HG03039 (cell line): ENCODE measurements around the gene ABTB2.

ENCODE experiments used
- ATAC-seq: cut with Tn5 transposase; IDR thresholded peaks from one replicate; pipeline ENCODE4 v1.9.1; 2021; ENCODE audit warnings: mild to moderate bottlenecking, moderate library complexity; ENCODE audit not compliant: unreplicated experiment

The ABTB2 gene

DNA sequence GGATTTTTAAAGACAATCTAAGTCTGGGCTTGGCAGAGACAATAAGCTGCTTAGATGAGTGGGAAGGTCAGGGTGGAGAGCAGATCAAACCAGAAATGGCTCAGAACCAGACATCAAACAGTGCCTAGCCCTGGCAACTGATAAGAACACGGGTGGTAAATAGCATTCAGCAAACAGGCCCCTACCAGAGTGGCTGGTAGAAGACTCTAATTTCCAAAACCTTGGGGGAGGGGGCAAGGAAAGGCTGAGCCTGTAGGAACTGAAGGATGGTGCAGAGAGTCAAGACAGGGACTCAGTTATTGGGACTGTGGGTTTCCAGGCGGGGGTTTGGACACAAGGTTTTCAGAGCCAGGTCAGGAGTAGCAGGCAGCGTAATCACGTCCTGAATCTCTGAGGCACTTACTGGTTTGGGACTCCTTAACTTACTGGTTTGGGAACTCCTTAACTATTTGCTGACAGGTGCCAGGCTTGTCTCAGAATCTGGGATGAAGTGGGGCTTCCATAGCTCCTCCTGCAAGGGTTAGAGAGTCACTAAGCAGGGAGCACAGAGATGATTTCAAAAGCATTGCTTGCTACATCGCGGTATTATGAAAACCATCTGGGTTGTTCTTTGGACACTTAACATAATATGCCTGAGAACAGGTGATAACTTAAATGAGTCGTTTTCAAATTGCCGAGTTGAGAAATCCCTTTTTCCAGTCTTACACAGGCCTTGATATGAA, 5.7 kb upstream of the ABTB2 start:
- ATAC-seq, result no peak

DNA sequence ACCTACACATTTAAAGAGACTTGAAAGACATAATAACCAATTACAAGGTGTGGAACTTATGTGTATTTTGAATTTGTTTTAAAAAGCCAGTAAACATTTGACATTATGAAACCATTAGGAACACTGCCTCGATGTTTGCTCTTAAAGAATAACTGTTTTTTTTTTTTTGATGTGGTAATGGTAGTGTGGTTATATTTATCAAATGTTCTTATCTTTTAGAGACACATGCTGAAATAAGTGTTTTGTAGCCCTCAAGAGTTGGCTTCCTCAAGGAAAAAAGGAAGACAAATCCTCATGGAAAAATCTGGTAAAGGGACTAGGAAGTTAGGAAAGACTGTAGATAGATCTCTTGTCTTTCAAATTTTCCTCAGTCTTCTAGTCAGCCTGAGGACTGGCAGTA, 2.2 kb upstream of the ABTB2 start:
- ATAC-seq, result no peak

DNA sequence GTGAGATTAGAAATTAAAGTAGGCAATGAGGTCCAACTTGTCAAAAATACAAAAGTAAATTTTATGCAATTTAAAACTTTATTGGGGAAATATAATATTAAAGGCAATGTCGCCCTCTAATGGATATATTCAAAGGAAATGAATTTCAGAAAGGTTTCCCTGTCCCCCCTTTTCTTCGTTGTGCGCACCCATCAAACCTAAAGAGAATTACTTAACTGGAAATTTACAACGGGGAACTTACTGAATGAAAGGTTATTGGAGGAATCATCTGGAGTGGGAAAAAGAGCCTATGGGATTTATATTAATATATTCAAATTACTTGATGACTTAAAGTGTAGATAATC, 1.7 kb upstream of the ABTB2 start:
- ATAC-seq, result no peak

DNA sequence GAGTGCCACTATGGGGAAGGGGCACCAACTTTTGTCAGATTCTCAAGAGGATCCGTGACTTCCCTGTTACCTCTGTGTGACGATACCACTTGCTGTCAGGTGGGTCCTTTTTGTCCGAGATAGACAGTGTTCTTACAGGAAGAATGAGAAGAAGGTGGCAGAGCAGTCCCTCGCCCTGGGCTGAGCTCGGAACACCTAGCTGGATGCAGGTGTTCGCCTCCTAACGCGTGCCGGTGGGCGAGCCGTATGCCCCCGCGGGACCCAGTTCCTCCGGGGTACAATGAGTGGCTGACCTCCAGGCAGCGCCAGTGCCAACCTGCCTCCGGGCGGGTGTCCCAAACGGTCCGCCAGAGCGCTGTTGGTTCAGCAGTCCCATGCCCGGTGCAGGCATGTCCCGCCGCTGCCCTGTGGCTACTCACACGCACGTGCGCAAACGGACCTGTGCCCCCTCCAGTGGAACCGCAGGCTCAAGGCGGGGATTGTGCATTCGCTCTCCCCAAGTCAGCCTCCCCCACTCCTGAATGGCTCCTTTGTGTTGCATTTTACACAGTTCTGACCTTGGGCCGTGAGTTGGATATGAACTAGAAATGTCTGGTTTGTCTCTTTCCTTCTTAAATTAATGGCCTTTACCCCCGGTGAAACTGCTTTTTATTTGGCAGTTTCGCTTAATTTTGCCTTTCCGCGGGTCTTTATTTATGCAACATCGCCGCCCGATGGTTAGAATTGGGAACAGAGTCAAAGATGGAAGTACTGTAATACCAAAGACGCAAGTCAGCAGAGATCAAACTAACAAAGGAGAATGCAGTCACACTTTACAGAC, 1.1 kb upstream of the ABTB2 start:
- ATAC-seq, result no peak

DNA sequence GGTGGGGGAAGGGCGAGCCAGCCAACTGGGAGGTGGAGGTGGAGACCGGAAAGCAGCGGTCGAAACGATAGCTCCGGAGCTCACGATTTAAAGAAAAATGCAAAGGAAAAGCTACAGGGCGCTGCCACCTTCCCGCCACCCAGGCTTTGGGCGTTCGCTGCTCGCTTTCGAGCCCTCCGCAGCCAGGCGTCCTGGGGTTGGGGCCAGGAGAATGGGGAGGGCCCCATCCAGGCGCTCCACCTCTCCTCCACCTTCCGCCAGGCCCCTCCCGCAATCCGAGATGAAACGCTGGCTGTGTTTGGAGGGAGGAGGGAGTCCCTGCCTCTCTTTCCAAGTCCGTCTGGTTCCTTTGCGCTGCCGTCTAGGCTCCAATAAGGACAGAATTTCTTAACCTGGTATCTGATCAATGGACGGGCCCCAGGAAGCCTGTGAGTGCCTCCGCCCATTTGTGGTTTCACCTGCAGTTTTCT, 483 bp upstream of the ABTB2 start:
- no peak for ATAC-seq

DNA sequence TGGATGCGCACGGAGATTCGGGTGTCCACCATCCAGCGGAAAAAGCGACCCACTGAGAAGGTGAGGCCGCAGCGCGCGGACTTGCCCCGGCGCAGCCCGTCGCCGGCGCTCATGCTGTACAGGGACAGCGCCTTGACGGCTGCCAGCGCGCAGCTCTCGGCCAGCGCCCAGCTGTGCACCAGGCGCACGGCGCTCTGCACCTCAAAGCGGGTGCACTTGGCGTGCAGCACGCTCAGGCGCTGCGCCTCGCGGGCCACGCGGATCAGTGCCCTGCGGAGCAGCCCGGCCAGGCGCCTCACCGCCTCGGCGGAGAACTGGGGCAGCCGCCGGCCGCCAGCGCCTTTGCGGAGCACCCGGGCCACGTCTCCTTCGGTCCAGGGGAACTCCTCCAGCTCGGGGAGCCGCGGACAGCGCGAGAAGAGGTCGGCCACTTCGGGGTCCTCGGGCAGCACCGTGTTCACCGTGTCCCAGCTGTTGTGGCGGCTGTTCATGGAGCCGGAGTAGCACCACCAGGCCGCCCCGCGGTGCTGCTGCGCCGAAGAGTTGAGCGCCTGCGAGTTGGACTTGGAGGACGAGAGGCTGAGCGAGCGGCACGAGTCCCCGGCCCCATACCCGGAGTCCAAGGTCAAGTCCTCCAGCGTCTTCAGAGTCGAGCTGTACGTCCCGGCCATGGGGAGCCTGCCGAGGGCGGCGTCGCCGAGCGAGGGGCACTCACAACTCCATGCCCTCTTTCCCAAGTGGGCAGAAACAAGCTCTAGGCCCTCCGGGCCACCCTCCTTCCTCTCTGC, 703 bp downstream of the ABTB2 start:
- ATAC-seq, result peak; percentile 14

DNA sequence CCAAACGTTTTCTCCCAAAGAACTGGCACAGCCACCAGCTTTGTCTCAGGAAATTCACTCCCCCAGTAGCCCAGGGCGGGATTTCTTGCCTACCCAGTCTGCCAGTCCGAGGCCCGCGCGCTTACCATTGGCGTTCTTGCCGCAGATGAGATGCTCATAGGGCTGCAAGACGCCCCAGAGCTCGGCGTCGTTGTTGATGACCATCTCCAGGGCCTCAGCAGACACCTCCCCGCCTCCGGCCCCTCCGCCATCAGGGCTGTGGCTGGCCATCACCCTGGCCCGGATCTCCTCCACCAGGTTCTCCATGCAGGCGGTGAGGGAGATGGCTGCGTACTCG, 1.3 kb downstream of the ABTB2 start:
- no peak for ATAC-seq

DNA sequence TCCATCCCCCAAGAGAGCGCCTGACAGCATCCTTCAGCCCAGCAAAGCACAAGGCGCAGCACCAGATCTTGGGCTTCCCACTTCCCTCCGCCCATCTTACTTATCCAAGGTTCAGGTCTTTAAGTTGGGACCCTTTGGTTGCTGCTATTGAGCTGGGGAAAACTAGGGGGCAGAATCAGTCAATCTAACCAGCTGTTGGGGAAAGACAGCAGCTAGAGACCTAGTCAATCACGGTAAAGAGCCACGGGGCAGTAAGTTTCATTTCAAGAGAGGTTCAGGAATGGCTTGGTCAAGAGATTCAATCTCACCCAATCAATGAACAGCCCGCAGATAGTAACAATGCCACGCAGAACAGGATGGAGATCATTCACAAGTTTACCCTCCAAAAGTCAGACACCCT, 1.7 kb downstream of the ABTB2 start:
- ATAC-seq, result no peak

DNA sequence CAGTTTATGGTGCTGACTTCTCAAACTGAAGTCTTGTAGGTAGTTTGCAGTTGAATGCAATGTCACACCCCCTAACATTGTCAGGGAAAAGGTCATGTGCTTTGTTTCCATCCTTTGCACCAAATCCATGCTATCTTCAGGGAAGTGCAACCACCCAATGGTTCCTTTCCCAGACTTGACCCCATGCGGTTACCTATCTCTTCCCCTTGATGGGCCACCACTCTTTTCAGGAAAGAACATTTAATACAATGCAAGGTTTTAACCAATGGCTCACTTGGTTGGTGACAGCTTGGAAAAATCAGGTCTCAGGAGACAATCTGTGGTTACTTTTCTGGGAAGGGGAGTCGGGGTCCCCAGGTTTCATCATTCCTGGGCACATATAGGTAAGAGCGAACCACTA, 2.1 kb downstream of the ABTB2 start:
- ATAC-seq, result no peak

DNA sequence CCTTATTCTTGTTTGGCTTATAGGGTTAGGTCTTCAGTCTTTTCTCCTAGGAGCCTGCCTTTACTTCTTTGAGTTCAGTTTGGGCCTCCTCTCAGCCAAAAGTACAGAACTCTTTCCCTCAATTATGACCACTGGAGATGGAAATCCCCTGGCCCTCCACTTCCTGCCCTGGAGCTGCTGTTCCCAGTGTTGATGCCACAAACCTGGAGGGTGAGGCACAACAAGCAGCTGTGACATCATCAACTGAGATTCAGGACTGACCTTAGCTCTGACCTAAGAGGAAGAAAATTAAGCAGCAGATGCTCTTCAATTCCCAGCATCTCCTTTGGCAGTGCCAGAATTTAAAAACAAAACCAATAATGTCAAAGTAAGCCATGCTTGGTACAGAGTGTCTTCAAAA, 3.0 kb downstream of the ABTB2 start:
- no peak for ATAC-seq

DNA sequence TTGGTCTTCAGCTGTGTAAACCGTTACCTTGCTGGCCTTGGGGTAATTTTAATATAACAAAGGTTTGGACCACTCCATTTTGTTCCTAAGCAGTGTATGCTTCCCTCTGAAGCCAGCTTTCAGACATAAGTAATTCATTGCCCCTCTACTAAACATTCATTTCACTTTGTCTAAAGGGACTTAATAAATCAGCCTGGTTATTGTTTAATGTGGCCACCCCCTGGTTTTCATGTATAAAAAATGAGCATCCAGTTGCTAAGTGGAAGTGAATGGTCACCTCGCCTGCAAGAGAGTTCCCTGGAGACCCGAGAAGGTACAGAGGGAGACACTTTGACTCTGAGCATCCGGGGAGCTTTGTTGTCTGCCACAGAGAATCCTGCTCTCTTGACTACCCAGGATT, 3.9 kb downstream of the ABTB2 start:
- no peak for ATAC-seq

DNA sequence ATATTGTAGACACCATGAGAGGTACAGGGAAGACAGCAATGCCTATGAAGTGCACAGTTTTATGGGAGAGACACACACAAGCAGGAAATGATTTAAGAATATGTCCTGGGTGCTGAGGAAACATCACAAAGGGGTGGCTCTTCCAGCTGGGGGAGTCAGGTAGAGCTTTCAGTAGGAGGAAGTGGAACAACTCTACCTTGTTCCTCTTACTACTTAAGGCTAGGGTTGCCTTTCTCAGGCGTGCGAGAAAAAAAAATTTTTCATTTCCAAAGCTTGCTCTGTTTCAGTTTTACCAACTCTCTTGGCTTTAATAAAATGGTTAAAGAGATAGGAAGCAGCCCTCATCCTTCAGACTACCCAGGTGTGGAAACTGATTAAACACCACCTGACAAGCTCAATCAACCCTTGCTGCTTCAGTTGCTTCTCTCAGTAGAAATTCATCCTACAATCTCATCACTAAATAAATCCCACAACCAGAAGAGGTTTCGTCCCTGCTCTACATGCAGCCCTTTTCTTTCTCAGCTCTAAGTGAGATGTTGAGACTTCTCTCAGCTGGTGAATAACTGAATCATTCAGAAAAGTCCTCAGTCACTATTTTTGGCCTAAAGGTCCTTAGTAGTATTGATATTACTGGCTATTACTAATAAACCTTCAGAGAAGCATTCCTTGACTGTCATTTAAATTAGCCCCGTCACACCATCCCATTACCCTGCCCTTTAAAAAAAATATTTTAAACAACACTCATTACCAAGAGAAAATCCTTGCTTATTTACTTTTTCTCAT, 5.9 kb downstream of the ABTB2 start:
- ATAC-seq, result peak; percentile 39

DNA sequence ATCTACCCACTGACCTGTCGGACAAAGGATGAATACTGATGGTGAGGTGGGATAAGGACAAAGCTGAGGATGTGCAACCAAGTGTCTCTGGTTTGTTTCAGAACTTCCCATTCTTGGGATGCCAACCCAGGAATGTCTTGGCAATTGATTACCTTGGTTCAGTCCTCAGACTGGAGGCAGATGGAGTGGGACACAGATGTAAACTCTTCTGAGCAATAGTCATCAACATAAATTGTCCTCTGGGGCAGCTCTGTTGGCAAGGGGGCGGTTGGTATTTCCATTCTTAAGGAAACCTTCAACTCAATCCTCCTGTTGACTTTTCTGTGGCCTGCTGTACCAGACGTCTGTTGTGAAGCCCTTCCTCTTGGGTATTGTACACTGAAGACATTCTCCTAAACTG, 6.8 kb downstream of the ABTB2 start:
- no peak for ATAC-seq

DNA sequence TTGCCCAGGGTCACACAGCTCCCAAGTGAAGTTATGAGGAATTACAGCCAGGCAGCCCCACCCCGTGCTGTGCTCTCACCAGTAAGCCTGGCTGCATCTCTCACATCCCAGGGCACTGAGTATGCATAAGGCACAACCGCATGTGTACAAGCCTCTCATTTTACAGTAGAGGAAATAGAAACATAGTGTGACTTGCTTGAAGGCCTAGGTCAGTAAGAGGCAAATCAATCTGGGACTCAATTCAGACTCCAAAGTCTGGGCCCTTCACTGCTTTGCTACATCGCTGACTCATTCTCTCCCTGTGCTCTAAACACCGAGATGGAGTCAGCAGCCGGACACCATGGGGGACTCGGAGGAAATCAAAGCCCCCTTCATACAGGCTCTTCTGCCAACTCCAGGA, 7.9 kb downstream of the ABTB2 start:
- no peak for ATAC-seq

DNA sequence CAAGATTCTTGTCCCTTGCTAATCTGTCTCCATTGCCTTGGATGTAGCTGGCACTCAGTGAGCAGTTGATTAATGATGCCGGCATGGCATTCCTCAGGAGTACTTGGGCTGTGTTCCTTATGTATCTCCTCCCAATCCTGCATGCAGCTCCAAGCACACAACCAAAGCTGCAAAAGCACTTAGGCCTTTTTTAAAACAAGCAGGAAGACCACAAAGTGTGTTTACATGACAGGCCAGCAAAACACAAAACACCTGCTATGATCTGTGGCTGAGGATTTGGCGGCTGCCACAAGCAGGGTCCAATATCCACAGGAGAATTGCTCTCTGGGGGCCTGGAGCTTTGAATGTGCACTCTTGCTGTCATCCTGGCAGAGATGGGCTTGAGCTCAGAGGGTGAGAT, 8.9 kb downstream of the ABTB2 start:
- ATAC-seq, result no peak

DNA sequence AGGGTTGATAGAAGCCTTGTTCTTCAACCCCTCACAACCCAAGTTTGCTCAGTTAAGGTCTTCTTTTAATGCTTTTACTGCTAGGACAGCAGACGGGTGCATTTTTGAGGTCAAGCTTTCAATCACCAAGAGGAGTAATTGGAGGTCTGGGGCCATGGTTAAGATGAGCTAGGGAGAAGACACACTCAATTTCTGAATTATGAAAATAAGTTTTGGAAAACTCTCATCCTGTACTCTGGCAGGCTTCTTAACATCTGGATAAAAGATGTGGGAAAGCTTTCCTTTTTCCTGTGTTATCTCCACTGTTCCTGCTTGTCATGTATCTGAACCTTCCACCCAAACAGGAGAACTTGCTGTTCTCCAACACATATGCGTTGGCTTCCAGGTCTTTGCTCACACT, 9.7 kb downstream of the ABTB2 start:
- ATAC-seq, result no peak

DNA sequence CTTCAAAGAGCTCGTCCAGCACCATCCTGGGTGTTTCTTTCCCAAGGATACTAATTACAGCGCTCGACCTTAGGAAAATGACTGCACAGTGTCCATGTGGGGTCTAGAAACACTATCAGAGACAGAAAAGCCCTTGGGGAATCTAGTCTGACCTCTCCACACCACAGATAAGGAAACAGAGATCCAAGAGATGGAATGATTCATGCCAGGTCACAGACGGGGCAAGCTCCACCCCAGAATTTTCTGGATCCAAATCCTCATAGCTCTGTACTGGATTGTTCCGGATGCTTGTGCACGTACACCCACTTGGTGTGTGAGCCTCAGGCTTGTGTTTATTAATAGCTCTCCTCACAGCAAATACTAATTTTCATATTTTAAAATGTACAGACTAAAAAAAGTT, 11.3 kb downstream of the ABTB2 start:
- ATAC-seq, result no peak

DNA sequence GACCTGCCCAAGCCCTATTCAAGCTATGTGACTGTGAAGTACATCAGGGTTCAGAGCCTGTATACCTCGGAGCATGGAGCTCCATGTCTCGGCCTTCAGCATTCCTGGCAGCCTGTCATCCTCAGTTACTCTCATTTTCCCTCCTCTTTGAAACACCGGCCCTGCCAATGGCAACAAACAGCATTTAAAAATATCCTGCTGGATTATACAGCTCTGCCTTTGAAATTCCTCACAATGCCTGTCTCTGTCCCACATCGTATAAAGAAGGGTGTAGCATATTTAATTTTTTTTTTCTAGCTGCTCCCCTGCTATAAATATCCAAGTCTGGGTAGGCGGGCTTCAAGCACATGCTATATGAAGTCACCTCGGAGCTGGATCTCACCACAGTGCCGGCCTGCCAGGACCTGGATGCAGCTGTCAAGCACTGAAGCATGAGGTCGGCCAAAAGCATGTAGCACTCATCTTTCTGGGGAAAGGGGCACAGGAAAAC, 11.8 kb downstream of the ABTB2 start:
- no peak for ATAC-seq

DNA sequence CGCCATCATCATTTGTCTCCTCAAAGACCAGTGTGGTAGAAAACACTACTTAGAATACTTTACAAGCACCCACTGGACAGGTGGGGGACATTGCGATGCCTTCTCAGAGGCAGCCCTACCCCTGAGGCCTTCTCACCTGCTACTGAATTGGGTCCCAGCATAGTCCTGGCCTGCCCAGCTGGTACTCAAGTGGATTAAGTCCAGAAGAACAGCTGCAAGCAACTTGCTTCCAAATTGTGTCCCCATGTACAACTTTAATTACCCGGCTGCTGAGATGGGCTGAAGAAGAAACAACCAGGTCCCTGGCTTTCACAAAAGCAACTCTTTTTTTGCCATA, 12.3 kb downstream of the ABTB2 start:
- ATAC-seq, result no peak

DNA sequence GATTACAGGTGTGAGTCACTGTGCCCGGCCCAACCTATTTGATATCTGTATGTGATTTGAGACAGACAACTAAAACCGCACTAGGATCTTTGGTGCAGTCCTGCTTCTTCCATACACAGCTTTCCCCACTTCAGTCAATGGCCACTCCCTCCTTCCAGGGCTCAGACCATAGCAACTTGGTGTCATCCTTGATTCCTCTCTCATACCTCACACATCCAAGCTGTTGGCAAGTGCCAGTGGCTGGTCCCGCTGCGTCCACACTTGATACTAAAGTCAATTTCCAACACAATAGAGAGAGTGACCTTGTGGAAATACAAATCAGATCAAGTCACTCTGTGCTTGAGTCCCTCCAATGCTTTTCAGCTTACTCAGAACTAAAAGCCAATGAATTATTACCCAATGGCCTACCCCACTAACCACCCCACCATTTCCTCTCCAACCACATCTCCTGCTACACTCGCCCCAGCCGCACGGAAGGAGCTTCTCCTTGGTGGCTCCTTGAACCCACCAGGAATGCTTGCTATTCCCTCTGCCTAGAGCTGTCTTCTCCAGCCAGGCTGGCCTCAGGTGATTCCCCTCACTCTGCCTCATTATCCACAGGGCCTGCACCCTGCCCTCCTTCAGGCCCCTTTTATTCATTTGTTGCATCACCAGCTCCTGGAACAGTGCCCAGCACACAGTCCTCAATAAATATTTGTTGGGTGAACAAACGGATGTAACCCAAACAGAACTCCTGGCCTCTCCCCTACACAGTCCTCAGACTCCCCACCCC, 12.9 kb downstream of the ABTB2 start:
- no peak for ATAC-seq
